Ovary (tissue), 3 donors: Measurements from ENCODE around the gene SF3A1.

Experiments
- EP300 ChIP-seq: sonication (generic); formaldehyde crosslinking; IDR thresholded peaks from one replicate; pipeline ENCODE4 v1.6.1; 2017; ENCODE audit warnings: antibody characterized with exemption
- TF ChIP-seq, protein P1 (sequence below), 3 donors: fragments of 450-650 bp in 2 of 3; fragments of 200-600 bp in 1 of 3; IDR thresholded peaks; one replicate each; pipeline versions ENCODE4 v1.5.1 to v1.8.0; 2016 to 2022; ENCODE audit warnings: antibody characterized with exemption in 3 of 3, mild to moderate bottlenecking in 1 of 3
- donor health status: DM: no; HTN: no; CAD: no.

DNA sequence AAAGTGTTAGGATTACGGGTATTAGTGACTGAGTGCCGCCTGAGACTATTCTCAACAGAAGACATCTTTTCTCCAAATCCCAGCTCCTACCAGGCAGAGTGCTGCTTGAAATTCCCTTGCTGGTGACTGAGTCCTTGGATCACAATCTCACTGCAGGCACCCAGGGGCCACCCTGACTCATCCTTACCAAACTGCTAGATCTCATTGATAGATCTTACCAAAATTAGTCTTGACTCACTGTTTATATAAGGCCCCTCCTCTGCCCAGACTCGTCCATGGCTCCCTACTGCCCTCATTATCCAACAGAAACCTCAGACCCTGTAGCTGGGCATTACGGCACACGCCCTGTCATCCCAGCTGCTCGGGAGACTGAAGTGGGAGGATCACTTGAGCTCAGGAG is 44.6 kb downstream of the SF3A1 start:
- TF ChIP-seq, protein P1, sequence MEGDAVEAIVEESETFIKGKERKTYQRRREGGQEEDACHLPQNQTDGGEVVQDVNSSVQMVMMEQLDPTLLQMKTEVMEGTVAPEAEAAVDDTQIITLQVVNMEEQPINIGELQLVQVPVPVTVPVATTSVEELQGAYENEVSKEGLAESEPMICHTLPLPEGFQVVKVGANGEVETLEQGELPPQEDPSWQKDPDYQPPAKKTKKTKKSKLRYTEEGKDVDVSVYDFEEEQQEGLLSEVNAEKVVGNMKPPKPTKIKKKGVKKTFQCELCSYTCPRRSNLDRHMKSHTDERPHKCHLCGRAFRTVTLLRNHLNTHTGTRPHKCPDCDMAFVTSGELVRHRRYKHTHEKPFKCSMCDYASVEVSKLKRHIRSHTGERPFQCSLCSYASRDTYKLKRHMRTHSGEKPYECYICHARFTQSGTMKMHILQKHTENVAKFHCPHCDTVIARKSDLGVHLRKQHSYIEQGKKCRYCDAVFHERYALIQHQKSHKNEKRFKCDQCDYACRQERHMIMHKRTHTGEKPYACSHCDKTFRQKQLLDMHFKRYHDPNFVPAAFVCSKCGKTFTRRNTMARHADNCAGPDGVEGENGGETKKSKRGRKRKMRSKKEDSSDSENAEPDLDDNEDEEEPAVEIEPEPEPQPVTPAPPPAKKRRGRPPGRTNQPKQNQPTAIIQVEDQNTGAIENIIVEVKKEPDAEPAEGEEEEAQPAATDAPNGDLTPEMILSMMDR (IDR thresholded peaks at IDR 0.05): no peak
- no peak for TF ChIP-seq EP300
